Measurements from ENCODE around the gene SPATA6.

SPATA6 gene

GRCh38 chr1:48387409-48387808 is 84.6 kb downstream of the SPATA6 start:
- no peaks in the 10 kb centered on the region for H4K20me1 ChIP-seq (ENCODE audit: insufficient read depth)
- H3K27ac ChIP-seq, result no peak overlapping the region
- H3K4me1 ChIP-seq (ENCODE audit: low read depth, poor library complexity, severe bottlenecking), result no peaks in the 10 kb centered on the region
- no peak overlapping the region for H3K9ac ChIP-seq
- H3K27me3 ChIP-seq (ENCODE audit: insufficient read depth, low read depth), result no peaks in the 10 kb centered on the region
- no peaks in the 10 kb centered on the region for H3K79me2 ChIP-seq (ENCODE audit: insufficient read depth, low read depth)
- H2AFZ ChIP-seq (ENCODE audit: low read depth), result no peak overlapping the region
- H3K36me3 ChIP-seq (ENCODE audit: insufficient read depth), result no peaks in the 10 kb centered on the region
- no peak overlapping the region for H3K4me2 ChIP-seq
- no peak overlapping the region for H3K4me3 ChIP-seq (IDR thresholded peaks at IDR 0.05; ENCODE audit: insufficient read depth, low read depth, low read length)
- TF ChIP-seq CTCF (conservative IDR thresholded peaks at IDR 0.05; ENCODE audit: low read depth, low read length), result no peak

- no peak overlapping the region for H3K4me2 ChIP-seq
- TF ChIP-seq CTCF (conservative IDR thresholded peaks at IDR 0.05; ENCODE audit: low read depth, low read length), result no peak
- H3K9ac ChIP-seq, result no peak overlapping the region
- no peak overlapping the region for H3K27ac ChIP-seq
- no peak overlapping the region for H2AFZ ChIP-seq (ENCODE audit: low read depth)
- H3K79me2 ChIP-seq (ENCODE audit: insufficient read depth, low read depth), result no peaks in the 10 kb centered on the region
- no peaks in the 10 kb centered on the region for H4K20me1 ChIP-seq (ENCODE audit: insufficient read depth)
- no peak overlapping the region for H3K4me3 ChIP-seq (IDR thresholded peaks at IDR 0.05; ENCODE audit: insufficient read depth, low read depth, low read length)
- H3K4me1 ChIP-seq (ENCODE audit: low read depth, poor library complexity, severe bottlenecking), result no peaks in the 10 kb centered on the region
- no peaks in the 10 kb centered on the region for H3K27me3 ChIP-seq (ENCODE audit: insufficient read depth, low read depth)
- H3K36me3 ChIP-seq (ENCODE audit: insufficient read depth), result no peaks in the 10 kb centered on the region
These were observed 97.2 kb downstream of the SPATA6 start for GRCh38 chr1:48374785-48375184.

- Histone ChIP-seq H3K36me3 (ENCODE audit: insufficient read depth) (no peaks in the 10 kb centered on the region), H3K4me2 (no peak overlapping the region), H3K27me3 (ENCODE audit: insufficient read depth, low read depth) (no peaks in the 10 kb centered on the region), H2AFZ (ENCODE audit: low read depth) (no peak overlapping the region), H3K4me3 (IDR thresholded peaks at IDR 0.05; ENCODE audit: insufficient read depth, low read depth, low read length) (no peak overlapping the region), H3K79me2 (ENCODE audit: insufficient read depth, low read depth) (no peaks in the 10 kb centered on the region), H3K27ac (no peak overlapping the region), H4K20me1 (ENCODE audit: insufficient read depth) (no peaks in the 10 kb centered on the region), H3K4me1 (ENCODE audit: low read depth, poor library complexity, severe bottlenecking) (no peaks in the 10 kb centered on the region), H3K9ac (no peak overlapping the region)
- no peak for TF ChIP-seq CTCF (conservative IDR thresholded peaks at IDR 0.05; ENCODE audit: low read depth, low read length)
These were observed 100.4 kb downstream of the SPATA6 start for GRCh38 chr1:48371598-48371997.

- no peak overlapping the region for H3K9ac ChIP-seq
- H3K4me1 ChIP-seq (ENCODE audit: low read depth, poor library complexity, severe bottlenecking), result no peaks in the 10 kb centered on the region
- H2AFZ ChIP-seq (ENCODE audit: low read depth), result no peak overlapping the region
- no peak for TF ChIP-seq CTCF (conservative IDR thresholded peaks at IDR 0.05; ENCODE audit: low read depth, low read length)
- no peak overlapping the region for H3K4me3 ChIP-seq (IDR thresholded peaks at IDR 0.05; ENCODE audit: insufficient read depth, low read depth, low read length)
- H3K27me3 ChIP-seq (ENCODE audit: insufficient read depth, low read depth), result no peaks in the 10 kb centered on the region
- no peak overlapping the region for H3K4me2 ChIP-seq
- no peak overlapping the region for H3K27ac ChIP-seq
- H3K79me2 ChIP-seq (ENCODE audit: insufficient read depth, low read depth), result no peaks in the 10 kb centered on the region
- no peaks in the 10 kb centered on the region for H3K36me3 ChIP-seq (ENCODE audit: insufficient read depth)
- no peaks in the 10 kb centered on the region for H4K20me1 ChIP-seq (ENCODE audit: insufficient read depth)
These were observed 109.1 kb downstream of the SPATA6 start for GRCh38 chr1:48362901-48363300.

- Histone ChIP-seq H3K36me3 (ENCODE audit: insufficient read depth) (no peaks in the 10 kb centered on the region), H2AFZ (ENCODE audit: low read depth) (no peak overlapping the region), H3K79me2 (ENCODE audit: insufficient read depth, low read depth) (no peaks in the 10 kb centered on the region), H3K27me3 (ENCODE audit: insufficient read depth, low read depth) (no peaks in the 10 kb centered on the region), H3K27ac (no peak overlapping the region), H4K20me1 (ENCODE audit: insufficient read depth) (no peaks in the 10 kb centered on the region), H3K4me1 (ENCODE audit: low read depth, poor library complexity, severe bottlenecking) (no peaks in the 10 kb centered on the region), H3K4me2 (no peak overlapping the region), H3K4me3 (IDR thresholded peaks at IDR 0.05; ENCODE audit: insufficient read depth, low read depth, low read length) (no peak overlapping the region), H3K9ac (no peak overlapping the region)
- no peak for TF ChIP-seq CTCF (conservative IDR thresholded peaks at IDR 0.05; ENCODE audit: low read depth, low read length)
These were observed 115.1 kb downstream of the SPATA6 start for GRCh38 chr1:48356901-48357300.
